Measurements from ENCODE around the gene PCNX3. TPM values are rescaled to one million over a fixed set of nuclear protein-coding genes. Genes with fewer than 3 reads are reported as not detected.
A peak's percentile ranks its signal among the peaks of the same experiment; 100 is the strongest.
"Not testable (repeated sequence)": the region's sequence is repeated elsewhere in the genome, so short reads cannot be mapped to it uniquely, and the experiment has no call there.

The PCNX3 gene
- total RNA-seq, 1 experiment from 2014 or later: 31.4 TPM

- no peak for DNase-seq (ENCODE audit: low read depth)
Observed at GRCh38 chr11:65653229-65654225, 38.0 kb downstream of the PCNX3 start.

GRCh38 chr11:65654375-65655349 is 39.1 kb downstream of the PCNX3 start:
- no peak for DNase-seq (ENCODE audit: low read depth)

DNA sequence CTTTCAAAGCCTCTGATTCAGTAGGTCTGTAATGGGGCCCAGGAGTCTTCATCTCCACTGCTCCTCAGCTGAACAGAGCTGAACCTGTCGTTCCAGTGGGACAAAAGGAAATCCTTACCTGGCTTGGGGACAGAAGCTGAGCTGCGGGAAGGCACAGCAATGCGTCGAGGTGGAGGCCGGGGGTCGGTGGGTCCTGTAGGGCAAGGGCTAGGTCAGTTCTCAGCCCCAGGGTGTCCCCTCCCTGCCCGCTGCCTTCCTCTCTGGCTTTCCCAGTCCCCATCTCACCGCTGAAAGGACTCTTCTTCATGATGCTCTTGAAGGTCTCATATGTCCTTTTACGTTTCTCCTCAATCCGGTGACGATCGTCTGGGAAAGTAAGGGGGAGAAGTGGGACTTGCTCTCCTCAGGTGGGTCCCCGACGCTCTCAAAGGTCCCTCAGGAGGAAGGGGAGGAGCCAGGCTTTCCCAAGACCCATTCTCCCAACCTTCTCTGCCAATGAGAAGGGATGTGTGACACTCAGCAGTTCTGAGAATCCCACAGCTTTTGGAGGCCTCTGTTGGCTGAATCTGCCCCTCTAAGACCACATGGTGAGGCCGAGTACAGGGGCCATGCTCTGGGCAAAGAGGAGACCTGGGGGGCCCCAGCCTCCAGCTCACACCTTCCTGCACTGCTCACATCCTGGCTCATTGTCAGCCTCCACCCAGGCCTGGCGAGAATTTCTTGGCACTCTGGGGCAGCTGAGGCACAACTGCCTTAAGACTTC is 40.2 kb downstream of the PCNX3 start:
- no peak for DNase-seq (ENCODE audit: low read depth)

DNA sequence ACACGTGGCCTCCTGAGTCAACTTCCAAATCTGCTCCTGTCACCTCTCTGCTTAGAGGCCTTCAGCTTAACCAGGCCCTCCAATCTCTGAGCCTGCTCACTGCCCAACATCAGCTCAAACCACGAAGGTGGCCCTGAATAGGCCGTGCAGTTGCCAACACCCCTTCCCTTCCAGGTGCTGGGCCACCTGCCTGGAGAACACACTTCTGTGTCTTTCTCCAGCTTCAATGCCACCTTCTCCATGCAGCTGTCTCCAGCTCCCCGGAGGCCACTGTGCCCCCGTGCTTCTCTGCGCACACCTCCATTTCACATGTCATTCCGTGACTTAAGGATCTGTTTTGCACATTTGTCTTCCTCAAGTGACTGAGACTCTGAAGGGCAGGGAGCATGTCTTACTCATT is 41.9 kb downstream of the PCNX3 start:
- DNase-seq (ENCODE audit: low read depth): no peak

GRCh38 chr11:65658174-65659021 is 42.8 kb downstream of the PCNX3 start:
- no peak for DNase-seq (ENCODE audit: low read depth)

- DNase-seq (ENCODE audit: low read depth): no peak
Observed at GRCh38 chr11:65660038-65660437, 44.5 kb downstream of the PCNX3 start.

DNA sequence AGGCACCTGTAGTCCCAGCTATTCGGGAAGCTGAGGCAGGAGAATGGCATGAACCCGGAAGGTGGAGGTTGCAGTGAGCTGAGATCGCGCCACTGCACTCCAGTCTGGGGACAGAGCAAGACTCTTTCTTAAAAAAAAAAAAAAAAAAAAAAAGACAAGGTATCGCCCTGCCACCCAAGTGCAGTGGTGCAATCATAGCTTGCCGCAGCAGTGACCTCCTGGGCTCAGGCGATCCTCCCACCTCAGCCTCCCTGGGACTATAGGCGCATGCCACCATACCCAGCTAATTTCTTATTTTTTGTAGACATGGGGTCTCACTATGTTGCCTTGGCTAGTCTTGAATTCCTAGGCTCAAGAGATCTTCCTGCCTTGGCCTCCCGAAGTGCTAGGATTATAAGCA is 45.3 kb downstream of the PCNX3 start:
- not testable (repeated sequence) for DNase-seq (ENCODE audit: low read depth)

DNA sequence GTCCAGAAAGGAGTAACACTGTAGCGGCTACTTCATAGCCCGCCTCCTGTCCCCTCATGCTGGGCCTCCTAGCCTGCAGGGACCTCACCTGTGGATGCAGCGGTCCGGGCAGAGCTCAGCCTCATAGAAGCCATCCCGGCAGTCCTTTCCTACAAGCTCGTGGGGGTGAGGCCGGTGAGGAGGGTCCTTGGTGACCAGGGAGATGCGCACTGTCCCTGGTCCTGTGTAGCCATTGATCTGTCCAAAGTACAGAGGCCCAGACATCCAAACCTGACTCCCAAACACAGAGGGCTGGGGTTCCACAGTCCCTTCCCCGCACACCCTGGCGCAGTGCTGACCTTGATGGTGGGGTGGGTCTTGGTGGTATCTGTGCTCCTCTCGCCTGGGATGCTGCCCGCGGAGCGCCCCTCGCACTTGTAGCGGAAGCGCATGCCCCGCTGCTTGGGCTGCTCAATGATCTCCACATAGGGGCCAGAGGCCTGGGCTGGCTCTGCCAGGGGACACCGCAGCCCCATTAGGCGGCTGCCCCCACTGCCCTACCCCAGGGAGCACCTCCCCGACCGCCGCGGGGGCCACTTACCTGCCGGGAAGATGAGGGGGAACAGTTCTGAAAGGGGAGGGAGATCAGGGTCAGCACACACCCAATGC is 46.1 kb downstream of the PCNX3 start:
- no peak for DNase-seq (ENCODE audit: low read depth)

- peak; percentile 49 for DNase-seq (ENCODE audit: low read depth)
Observed at GRCh38 chr11:65662247-65662798, 46.7 kb downstream of the PCNX3 start.

DNA sequence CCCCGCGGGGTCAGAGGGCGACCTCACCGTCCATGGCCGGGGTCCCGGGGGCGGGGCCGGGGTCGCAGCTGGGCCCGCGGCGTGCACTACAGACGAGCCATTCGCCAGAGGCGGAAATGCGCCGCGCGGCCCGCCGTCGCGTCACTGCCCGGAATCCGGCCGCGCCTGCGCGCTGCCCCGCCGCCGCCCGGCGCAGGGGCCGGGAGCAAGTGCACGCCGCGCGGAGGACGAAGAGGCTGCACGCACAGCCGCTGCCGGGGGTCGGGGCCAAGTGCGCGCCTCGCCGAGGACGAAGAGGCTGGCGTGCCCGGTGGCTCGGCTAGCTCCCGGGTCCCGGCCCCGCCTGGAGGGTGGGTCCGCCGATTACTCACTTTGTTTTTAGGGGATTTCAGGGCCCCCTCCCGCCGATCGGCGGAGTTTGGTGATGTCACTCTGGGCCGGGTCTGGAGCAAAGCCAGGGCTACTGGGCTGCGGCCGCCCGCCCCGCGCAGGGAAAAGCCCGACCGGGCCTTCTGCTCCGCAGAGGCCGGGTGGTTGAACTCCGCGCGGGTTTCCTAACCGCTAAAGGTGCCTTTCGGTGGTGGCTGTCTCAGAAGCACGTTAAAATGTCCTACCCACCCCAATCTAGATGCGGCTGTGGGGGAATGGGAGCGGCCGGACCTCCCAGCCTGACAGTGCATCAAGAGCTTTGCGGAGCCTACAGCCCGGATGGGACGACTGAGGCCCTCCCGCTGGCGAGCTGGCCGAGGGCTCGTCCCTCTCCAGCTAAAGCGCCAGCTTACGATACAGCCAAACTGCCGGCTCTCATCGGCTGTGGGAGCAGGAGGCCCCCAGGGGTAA is 47.4 kb downstream of the PCNX3 start, which contains the start of gene RELA:
TSS of gene RELA (minus strand) at position 118 of the 840 bp plus-strand sequence. CDS start at position 34, 84 bp downstream.
- peak; percentile 86 for DNase-seq (ENCODE audit: low read depth)

DNA sequence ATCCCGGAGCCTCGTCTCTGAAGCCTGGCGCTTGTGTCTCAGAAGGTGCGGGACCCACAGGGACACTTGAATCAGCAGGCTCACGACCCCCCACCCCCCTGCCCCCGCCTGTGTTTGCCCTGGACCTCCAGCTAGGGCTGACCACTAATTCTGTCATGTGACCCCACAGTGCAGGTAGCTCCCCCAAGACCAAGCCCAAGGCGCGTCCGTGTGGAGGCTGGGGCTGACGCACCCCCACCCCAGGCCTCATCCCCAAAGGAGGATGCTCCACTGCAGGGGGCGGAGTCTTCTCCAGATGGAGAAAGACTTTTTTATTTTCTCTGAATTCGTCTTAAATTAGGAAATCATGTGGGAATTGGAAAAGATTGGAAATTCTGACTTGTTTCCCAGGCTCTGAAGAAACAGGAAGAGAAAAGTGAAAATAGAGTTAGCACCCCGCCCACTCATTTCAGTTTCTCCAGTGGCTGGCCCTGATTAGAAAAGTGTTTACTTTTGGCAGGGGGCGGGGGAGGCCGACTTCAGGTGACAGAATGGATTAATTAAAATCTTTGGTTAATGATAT is 48.1 kb downstream of the PCNX3 start:
- DNase-seq (ENCODE audit: low read depth): peak; percentile 44

GRCh38 chr11:65672180-65672860 is 56.7 kb downstream of the PCNX3 start:
- no peak for DNase-seq (ENCODE audit: low read depth)

DNA sequence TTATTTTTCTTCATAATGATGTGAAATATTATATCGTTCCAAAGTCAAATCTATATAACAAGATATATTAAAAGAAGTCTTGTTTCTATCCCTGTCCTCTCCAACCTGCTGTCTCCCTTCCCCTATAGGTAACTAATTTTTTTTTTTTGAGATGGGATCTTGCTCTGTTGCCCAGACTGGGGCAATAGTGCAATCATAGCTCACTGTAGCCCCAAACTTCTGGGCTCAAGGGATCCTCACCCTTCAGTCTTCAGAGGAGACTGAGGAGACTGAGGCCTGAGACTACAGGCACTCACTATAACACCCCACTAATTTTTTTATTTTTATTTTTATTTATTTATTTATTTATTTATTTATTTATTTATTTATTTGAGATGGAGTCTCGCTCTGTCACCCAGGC is 57.4 kb downstream of the PCNX3 start:
- DNase-seq (ENCODE audit: low read depth): no peak

DNA sequence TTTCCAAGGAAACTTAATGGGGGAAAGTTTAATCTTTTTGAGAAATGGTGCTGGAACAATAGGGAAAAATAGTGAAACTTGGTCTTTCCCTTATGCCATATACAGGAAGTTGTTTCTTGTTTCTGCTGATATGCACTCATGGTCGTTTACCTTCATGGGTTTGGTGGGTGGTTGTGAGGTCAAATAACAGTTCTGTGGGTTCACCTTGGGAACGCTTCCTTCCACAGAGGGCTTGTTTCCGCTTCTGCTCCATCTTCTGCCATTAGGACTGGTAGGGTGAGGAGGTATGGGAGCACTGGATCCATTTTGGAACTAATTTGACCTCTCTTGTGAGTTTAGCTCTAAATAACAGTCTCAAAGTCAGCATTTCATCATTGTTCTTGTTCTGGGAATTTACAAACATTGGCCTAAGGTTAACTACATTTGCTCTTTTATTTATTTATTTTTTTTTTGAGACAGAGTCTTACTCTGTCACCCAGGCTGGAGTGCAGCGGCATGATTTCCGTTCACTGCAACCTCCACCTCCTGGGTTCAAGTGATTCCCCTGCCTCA is 64.7 kb downstream of the PCNX3 start:
- no peak for DNase-seq (ENCODE audit: low read depth)

GRCh38 chr11:65683480-65683879 is 67.9 kb downstream of the PCNX3 start:
- DNase-seq (ENCODE audit: low read depth): not testable (repeated sequence)

- no peak for DNase-seq (ENCODE audit: low read depth)
Observed at GRCh38 chr11:65685981-65686380, 70.4 kb downstream of the PCNX3 start.

Measured in LHCN-M2 (cell line).